HEK293 (cell line): ENCODE measurements around the gene TCF7L2.

Source experiments
- CTCF ChIP-seq: fragments of 450-650 bp; formaldehyde crosslinking; IDR thresholded peaks from 2 replicates; pipeline ENCODE4 v1.5.1; 2016; ENCODE audit warnings: missing biosample characterization, missing genetic modification characterization
- ZNF148 ChIP-seq: fragments of 450-650 bp; formaldehyde crosslinking; IDR thresholded peaks from 2 replicates; pipeline ENCODE4 v1.5.0; 2017; ENCODE audit warnings: missing biosample characterization, missing genetic modification characterization, borderline replicate concordance
- ZNF292 ChIP-seq: fragments of 450-650 bp; formaldehyde crosslinking; IDR thresholded peaks from 2 replicates; pipeline ENCODE4 v1.5.1; 2016; ENCODE audit warnings: low read depth, missing biosample characterization, missing genetic modification characterization, borderline replicate concordance
- ZNF518A ChIP-seq: fragments of 450-650 bp; formaldehyde crosslinking; conservative IDR thresholded peaks from 2 replicates; pipeline ENCODE4 v1.5.1; 2016; ENCODE audit warnings: low read depth, missing biosample characterization, missing genetic modification characterization
- ZNF704 ChIP-seq: fragments of 450-650 bp; formaldehyde crosslinking; IDR thresholded peaks from 2 replicates; pipeline ENCODE4 v1.5.1; 2016; ENCODE audit warnings: missing biosample characterization, missing genetic modification characterization
- ZNF768 ChIP-seq: fragments of 450-650 bp; formaldehyde crosslinking; IDR thresholded peaks from 2 replicates; pipeline ENCODE4 v1.5.1; 2018; ENCODE audit warnings: missing biosample characterization, mild to moderate bottlenecking, missing genetic modification characterization
- ZSCAN18 ChIP-seq: fragments of 450-650 bp; formaldehyde crosslinking; IDR thresholded peaks from 2 replicates; pipeline ENCODE4 v1.5.1; 2016; ENCODE audit warnings: missing biosample characterization, missing genetic modification characterization

- TF ChIP-seq CTCF (tag by site-specific recombination) (no peak), ZNF292 (tag by site-specific recombination) (no peak), ZNF704 (tag by site-specific recombination) (no peak), ZNF518A (tag by site-specific recombination) (no peak), ZNF768 (tag by site-specific recombination) (no peak), ZSCAN18 (no peak), ZNF148 (tag by site-specific recombination) (no peak)
Observed at GRCh38 chr10:113019096-113019495, 69.0 kb downstream of the TCF7L2 start.
